GM18505 (cell line): Measurements from ENCODE around the gene ARMC5.

Source experiments
- ATAC-seq: cut with Tn5 transposase; IDR thresholded peaks from one replicate; pipeline ENCODE4 v1.9.1; 2021; ENCODE audit not compliant: unreplicated experiment
- POLR2A ChIP-seq: IDR thresholded peaks from 4 replicates; pipeline ENCODE4 v1.6.1; 2011; ENCODE audit warnings: borderline replicate concordance; ENCODE audit not compliant: insufficient read depth, insufficient read length; ENCODE audit errors: extremely low read depth

The ARMC5 gene

DNA sequence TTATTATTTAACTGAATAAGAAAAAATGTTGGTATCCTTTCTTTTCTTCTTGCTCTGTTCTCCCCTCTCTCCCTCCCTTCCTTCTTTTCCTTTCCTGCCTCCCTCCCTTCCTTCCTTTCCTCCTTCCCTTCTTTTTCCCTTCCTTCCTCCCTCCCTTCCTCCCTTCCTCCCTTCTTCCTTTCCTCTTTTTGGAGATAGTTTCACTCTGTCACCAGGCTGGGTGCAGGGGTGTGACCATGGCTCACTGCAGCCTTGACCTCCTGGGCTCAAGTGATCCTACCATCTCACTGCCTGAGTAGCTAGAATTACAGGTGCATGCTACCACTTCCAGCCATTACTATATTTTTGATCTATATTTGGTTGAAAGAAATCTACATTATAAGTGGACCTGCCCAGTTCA, 54.6 kb downstream of the ARMC5 start:
- TF ChIP-seq POLR2A, result no peak
- ATAC-seq, result no peak
